KOPT-K1 (cell line): ENCODE results near the gene FBLIM1.

ENCODE experiments used
- H3K27ac ChIP-seq: fragments of 200-600 bp; sonication (generic); 2 replicates; pipeline ENCODE4 v1.5.1; 2016; ENCODE audit warnings: antibody characterized with exemption, mild to moderate bottlenecking, low read depth, low read length; ENCODE audit not compliant: poor library complexity, severe bottlenecking
- H3K36me3 ChIP-seq: fragments of 200-600 bp; sonication (generic); 2 replicates; pipeline ENCODE4 v1.5.1; 2017; ENCODE audit warnings: antibody characterized with exemption, mild to moderate bottlenecking, low read length, moderate library complexity; ENCODE audit not compliant: insufficient read depth
- H3K9me3 ChIP-seq: fragments of 200-600 bp; sonication (generic); 2 replicates; pipeline ENCODE4 v1.5.1; 2017; ENCODE audit warnings: antibody characterized with exemption, low read length, mild to moderate bottlenecking; ENCODE audit not compliant: insufficient read depth, poor library complexity, severe bottlenecking

FBLIM1 gene, protein sequence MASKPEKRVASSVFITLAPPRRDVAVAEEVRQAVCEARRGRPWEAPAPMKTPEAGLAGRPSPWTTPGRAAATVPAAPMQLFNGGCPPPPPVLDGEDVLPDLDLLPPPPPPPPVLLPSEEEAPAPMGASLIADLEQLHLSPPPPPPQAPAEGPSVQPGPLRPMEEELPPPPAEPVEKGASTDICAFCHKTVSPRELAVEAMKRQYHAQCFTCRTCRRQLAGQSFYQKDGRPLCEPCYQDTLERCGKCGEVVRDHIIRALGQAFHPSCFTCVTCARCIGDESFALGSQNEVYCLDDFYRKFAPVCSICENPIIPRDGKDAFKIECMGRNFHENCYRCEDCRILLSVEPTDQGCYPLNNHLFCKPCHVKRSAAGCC

GRCh38 chr1:15758343-15758931 lies at the start of gene FBLIM1:
Gene FBLIM1 (plus strand): TSS chr1:15758795. CDS start chr1:15764984, 6,189 bp downstream.
- H3K9me3 ChIP-seq = no peaks in the 10 kb centered on the region
- H3K36me3 ChIP-seq = no peaks in the 10 kb centered on the region
- no peak within 1 kb of the TSS for H3K27ac ChIP-seq

DNA sequence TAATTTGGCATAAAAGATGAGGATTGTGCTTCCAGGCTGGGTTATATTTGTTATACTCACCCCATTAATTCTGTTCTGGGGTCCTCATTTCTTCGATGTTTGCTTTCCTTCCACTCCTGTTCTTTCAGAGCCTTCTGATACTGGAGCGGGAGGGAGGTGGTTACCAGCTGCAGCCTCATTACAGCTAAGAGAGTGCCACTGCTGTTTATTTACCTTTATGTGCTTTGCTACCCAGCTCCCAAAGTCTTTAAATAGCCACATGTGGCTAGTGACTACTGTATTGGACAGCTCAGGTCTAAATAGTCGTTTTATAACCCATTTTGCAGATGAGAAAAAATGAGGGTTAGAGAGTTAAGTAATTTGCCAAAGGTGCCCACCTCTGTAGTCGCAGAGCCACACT lies 49.4 kb upstream of the FBLIM1 start:
- H3K27ac ChIP-seq = no peak overlapping the region
- H3K36me3 ChIP-seq = peaks cover 11% of the 10 kb centered on the region; the same call in 1 of the 2 replicates
- no peaks in the 10 kb centered on the region for H3K9me3 ChIP-seq

DNA sequence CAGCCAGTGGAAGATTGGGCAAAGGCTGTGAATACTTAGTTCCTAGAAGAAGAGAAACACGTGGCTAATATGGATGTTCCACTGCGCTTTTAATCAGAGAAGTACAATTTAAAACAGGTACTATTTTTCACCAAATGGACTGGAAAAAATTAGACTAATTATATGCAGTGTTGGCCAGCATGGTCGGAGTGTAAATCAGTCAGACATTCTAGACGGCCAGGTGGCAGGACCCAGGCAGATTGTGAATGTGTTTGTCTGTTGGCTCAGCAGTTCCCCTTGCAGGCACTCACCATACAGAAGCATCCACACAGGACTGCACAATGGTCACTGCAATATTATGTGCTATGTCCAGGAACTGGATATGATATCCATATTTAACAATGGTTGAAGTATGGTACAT lies 46.4 kb upstream of the FBLIM1 start:
- Histone ChIP-seq H3K9me3 (no peaks in the 10 kb centered on the region), H3K27ac (no peak overlapping the region), H3K36me3 (peaks cover 17% of the 10 kb centered on the region; the same call in 1 of the 2 replicates)

- Histone ChIP-seq H3K27ac (no peak overlapping the region), H3K9me3 (no peaks in the 10 kb centered on the region), H3K36me3 (peaks cover 40% of the 10 kb centered on the region; the same call in 1 of the 2 replicates)
These were observed 44.0 kb upstream of the FBLIM1 start for GRCh38 chr1:15714406-15715136.

DNA sequence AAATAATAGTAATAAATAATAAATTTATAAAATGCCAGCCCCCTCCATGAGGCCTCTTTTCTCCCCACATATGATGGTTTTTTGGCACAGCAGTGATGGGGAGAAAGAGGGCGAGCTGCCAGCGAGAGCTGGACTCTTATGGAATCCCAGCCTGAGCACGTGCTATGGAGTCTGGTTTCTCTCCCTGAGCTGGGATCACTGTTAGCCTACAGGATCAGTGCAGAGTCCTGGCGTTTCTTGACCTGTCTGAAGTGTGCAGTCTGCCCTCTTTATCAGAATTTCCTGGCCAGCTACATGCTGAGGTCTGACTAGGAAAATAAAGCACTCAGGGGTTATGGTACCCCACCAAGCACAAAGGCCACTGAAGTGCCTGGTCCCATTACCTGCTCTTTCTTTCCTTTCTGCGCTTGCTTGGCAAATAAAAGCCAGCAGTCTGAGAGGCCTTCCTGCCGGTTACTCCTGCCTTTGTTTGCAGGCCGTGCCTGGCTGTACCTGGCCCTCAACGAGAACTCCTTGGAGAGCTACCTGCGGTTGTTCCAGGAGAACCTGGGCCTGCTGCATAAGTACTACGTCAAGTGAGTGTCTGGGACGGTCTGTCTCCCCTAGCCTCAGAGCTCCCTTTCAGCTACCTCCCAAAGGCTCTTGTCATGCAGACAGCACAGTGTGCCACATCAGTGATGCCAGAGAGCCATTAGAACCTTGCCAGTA lies 41.0 kb upstream of the FBLIM1 start:
- Histone ChIP-seq H3K27ac (no peak overlapping the region), H3K36me3 (peaks cover 69% of the 10 kb centered on the region), H3K9me3 (no peaks in the 10 kb centered on the region)

DNA sequence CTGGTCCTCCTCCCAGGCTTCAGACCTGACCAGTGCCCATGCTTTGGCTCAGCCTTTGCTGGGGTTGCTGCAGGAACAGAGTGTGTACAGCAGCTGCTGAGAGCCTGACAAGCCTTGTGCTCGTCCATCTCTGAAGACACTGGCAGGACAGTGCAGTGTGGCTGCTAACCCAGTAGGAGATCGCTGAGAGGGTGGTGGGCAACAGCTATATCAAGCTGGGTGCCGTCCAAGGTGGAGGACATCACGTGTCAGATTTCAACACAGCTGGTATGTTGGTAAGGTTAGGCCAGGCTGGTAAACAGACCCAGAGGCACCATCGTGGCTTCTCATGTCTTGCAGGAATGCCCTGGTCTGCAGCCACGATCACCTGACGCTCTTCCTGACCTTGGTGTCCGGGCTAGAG lies 40.4 kb upstream of the FBLIM1 start:
- Histone ChIP-seq H3K36me3 (peaks cover 75% of the 10 kb centered on the region), H3K27ac (no peak overlapping the region), H3K9me3 (no peaks in the 10 kb centered on the region)

DNA sequence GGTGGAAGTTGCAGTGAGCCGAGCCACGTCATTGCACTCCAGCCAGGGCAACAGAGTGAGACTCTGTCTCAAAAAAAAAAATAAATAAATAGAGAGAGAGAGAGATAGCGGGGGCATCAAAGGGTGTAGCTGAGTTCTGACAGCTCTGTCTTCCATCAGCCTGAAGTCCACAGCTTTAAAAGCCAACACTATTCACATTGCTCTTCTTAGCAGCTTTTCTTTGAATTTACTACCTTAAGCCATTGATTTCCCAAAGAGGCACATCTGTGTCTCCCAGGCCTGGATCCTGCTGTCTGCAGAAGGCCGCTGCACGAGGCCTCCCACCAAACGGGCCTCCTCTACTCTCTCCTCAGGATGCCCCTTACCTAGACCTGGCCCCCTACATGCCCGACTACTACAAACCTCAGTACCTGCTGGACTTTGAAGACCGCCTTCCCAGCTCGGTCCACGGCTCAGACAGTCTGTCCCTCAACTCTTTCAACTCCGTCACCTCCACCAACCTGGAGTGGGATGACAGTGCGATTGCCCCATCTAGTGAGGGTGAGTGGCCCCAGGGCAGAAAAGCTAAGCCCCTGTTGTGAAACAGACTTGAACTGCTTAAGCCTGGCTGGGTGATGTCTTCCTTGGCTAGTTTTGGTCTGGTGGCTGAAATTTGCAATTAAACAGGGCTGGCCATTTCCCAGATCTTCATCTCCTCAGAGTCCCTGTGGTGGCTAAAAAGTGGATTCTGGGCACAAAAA lies 39.0 kb upstream of the FBLIM1 start:
- Histone ChIP-seq H3K36me3 (peaks cover 83% of the 10 kb centered on the region), H3K27ac (no peak overlapping the region), H3K9me3 (no peaks in the 10 kb centered on the region)

GRCh38 chr1:15720861-15721260 lies 37.7 kb upstream of the FBLIM1 start:
- peaks cover 92% of the 10 kb centered on the region for H3K36me3 ChIP-seq
- no peak overlapping the region for H3K27ac ChIP-seq
- no peaks in the 10 kb centered on the region for H3K9me3 ChIP-seq

GRCh38 chr1:15722411-15722810 lies 36.2 kb upstream of the FBLIM1 start:
- Histone ChIP-seq H3K9me3 (no peaks in the 10 kb centered on the region), H3K27ac (no peak overlapping the region), H3K36me3 (peaks cover 92% of the 10 kb centered on the region)

GRCh38 chr1:15722836-15723532 lies 35.6 kb upstream of the FBLIM1 start:
- H3K27ac ChIP-seq = no peak overlapping the region
- H3K36me3 ChIP-seq = peaks cover 92% of the 10 kb centered on the region

GRCh38 chr1:15723631-15724246 lies 34.9 kb upstream of the FBLIM1 start:
- Histone ChIP-seq H3K36me3 (peaks cover 92% of the 10 kb centered on the region), H3K9me3 (no peaks in the 10 kb centered on the region), H3K27ac (no peak overlapping the region)

More at GRCh38 chr1:15722836-15723532, 35.6 kb upstream of the FBLIM1 start:
- H3K9me3 ChIP-seq = no peaks in the 10 kb centered on the region

DNA sequence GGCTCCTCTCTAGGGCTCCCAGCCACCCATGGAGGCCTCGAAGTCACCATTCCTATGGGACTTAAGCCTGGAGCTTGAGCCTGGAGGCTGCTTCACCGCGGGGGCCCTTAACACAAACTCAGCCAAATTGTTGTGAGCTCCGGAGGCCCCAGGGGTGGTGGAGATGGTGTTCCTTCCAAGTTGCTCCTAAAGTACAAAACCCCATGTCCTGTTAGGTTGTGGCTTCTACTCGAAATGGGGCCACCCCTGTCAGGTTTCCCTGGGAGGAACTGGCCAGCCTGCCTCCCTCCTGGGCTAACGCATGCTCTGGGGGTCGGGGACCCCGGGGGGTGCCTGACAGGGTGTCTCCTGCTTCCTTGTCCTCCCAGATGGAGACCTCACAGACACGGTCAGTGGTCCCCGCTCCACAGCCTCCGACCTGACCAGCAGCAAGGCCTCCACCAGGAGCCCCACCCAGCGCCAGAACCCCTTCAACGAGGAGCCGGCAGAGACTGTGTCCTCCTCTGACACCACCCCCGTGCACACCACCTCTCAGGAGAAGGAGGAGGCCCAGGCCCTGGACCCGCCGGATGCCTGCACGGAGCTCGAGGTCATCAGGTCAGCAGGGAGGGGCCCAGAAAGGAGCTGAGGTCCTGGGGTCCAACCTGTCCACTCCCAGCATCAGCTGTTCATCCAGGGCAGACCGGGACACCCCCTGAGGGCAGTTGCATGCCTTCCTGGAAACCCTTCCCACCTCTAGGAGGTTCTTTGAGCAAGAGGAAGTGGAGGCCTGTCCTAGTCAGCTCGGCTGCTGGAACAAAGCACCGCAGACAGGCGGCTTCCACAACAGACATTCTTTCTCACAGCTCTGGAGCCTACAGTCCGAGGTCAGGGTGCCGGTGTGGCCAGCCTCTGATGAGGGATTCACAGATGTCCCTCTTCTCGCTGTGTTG lies 33.4 kb upstream of the FBLIM1 start:
- Histone ChIP-seq H3K36me3 (peaks cover 89% of the 10 kb centered on the region), H3K9me3 (no peaks in the 10 kb centered on the region), H3K27ac (no peak overlapping the region)

DNA sequence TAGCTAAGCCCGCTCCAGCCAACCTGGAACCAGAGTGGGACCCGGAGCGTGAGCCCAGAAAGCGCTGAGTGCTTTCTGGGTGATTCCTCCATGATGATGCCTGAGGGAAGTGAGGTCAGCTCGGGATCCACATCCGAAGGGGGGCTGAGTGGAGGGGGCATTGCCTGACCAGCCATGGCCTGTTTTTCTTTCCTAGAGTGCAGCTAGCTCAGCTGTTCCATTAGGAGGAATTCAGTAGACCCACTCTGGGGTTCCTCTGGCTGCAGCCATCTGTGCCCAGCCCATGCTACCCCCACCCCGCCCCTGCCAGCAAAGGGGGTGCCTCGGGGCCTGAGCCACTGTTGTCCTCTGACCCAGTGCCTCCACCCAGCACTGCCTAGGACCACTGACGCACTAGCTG lies 32.1 kb upstream of the FBLIM1 start:
- H3K27ac ChIP-seq = no peak overlapping the region
- peaks cover 88% of the 10 kb centered on the region for H3K36me3 ChIP-seq
- H3K9me3 ChIP-seq = no peaks in the 10 kb centered on the region
